Neural progenitor cell (in vitro differentiated cells): ENCODE measurements around the gene STAMBPL1. TPM values are rescaled to one million over a fixed set of nuclear protein-coding genes. Genes with fewer than 3 reads are reported as not detected.

Experiments used
- DNase-seq: peaks from one replicate; pipeline ENCODE4 v3.0.0-alpha.2; 2016; ENCODE audit warnings: low spot score
- H2AFZ ChIP-seq: fragments of 200-600 bp; sonication (generic); replicated peaks from 2 replicates; pipeline ENCODE4 v1.6.1; 2016; ENCODE audit warnings: antibody characterized with exemption
- H3F3A ChIP-seq: fragments of 200-600 bp; sonication (generic); 2 replicates; pipeline ENCODE4 v1.6.1; 2016; ENCODE audit warnings: antibody characterized with exemption, low read depth
- H3K27ac ChIP-seq: fragments of 200-600 bp; sonication (generic); 2 replicates; pipeline ENCODE4 v1.5.1; 2016; ENCODE audit warnings: mild to moderate bottlenecking
- H3K27me3 ChIP-seq: fragments of 200-600 bp; sonication (generic); 2 replicates; pipeline ENCODE4 v1.6.1; 2016; ENCODE audit warnings: mild to moderate bottlenecking, moderate library complexity
- H3K36me3 ChIP-seq: fragments of 200-600 bp; sonication (generic); 2 replicates; pipeline ENCODE4 v1.5.1; 2016
- H3K4me1 ChIP-seq: fragments of 200-600 bp; sonication (generic); 2 replicates; pipeline ENCODE4 v1.6.1; 2016; ENCODE audit warnings: mixed run types
- H3K4me2 ChIP-seq: fragments of 200-600 bp; sonication (generic); 2 replicates; pipeline ENCODE4 v1.6.1; 2016
- H3K4me3 ChIP-seq: fragments of 200-600 bp; sonication (generic); 2 replicates; pipeline ENCODE4 v1.5.1; 2016
- H3K79me2 ChIP-seq: fragments of 200-600 bp; sonication (generic); 2 replicates; pipeline ENCODE4 v1.6.1; 2016; ENCODE audit warnings: low read depth
- H3K9ac ChIP-seq: fragments of 200-600 bp; sonication (generic); 2 replicates; pipeline ENCODE4 v1.6.1; 2016
- H3K9me3 ChIP-seq: fragments of 200-600 bp; sonication (generic); 2 replicates; pipeline ENCODE4 v1.5.1; 2016; ENCODE audit warnings: low read depth
- H4K20me1 ChIP-seq: fragments of 200-600 bp; sonication (generic); 2 replicates; pipeline ENCODE4 v1.6.1; 2016; ENCODE audit warnings: low read depth
- H3K27ac Mint-ChIP-seq: 3 replicates; pipeline ENCODE4 v1.8.0; 2021; ENCODE audit warnings: mixed read lengths
- H3K27me3 Mint-ChIP-seq: 2 replicates; pipeline ENCODE4 v1.8.0; 2022; ENCODE audit warnings: low read depth, mild to moderate bottlenecking, inconsistent platforms, moderate library complexity, mixed read lengths; ENCODE audit not compliant: insufficient read depth
- H3K36me3 Mint-ChIP-seq: 3 replicates; pipeline ENCODE4 v1.8.0; 2021; ENCODE audit warnings: mixed read lengths
- H3K4me1 Mint-ChIP-seq: 3 replicates; pipeline ENCODE4 v1.8.0; 2021; ENCODE audit warnings: mixed read lengths
- H3K4me3 Mint-ChIP-seq: 3 replicates; pipeline ENCODE4 v1.8.0; 2021; ENCODE audit warnings: mild to moderate bottlenecking, moderate library complexity, mixed read lengths
- H3K9me3 Mint-ChIP-seq: 3 replicates; pipeline ENCODE4 v1.8.0; 2020; ENCODE audit warnings: mixed read lengths
- CTCF ChIP-seq: fragments of 200-600 bp; sonication (generic); IDR thresholded peaks from 2 replicates; pipeline ENCODE4 v1.5.1; 2017; ENCODE audit warnings: antibody characterized with exemption, mild to moderate bottlenecking
- EZH2 ChIP-seq: fragments of 200-600 bp; sonication (generic); IDR thresholded peaks from 2 replicates; pipeline ENCODE4 v1.6.1; 2017; ENCODE audit warnings: antibody characterized with exemption, mild to moderate bottlenecking, moderate library complexity
- EZH2phosphoT487 ChIP-seq: fragments of 200-600 bp; sonication (generic); IDR thresholded peaks from 2 replicates; pipeline ENCODE4 v1.6.1; 2017; ENCODE audit warnings: antibody characterized with exemption
- total RNA-seq: library from RNA; depleted of rRNA; stranded (reverse); fragments of >200 nt; gene quantifications from 2 replicates; pipeline ENCODE4 v1.2.3, GENCODE V29; 2015; ENCODE audit warnings: low replicate concordance

STAMBPL1 gene
- total RNA-seq, 1 donor from 2014 or later = 1.9 TPM

- H3K27ac Mint-ChIP-seq = no peak overlapping the region
- Histone ChIP-seq H4K20me1 (no peaks in the 10 kb centered on the region), H3K9me3 (no peaks in the 10 kb centered on the region), H3K36me3 (no peaks in the 10 kb centered on the region), H2AFZ (no peak overlapping the region), H3K9ac (no peak overlapping the region), H3K79me2 (no peaks in the 10 kb centered on the region), H3F3A (no peaks in the 10 kb centered on the region), H3K27me3 (no peaks in the 10 kb centered on the region), H3K27ac (no peak overlapping the region), H3K4me1 (no peaks in the 10 kb centered on the region), H3K4me3 (no peak overlapping the region), H3K4me2 (no peak overlapping the region)
- no peak for TF ChIP-seq EZH2phosphoT487
- TF ChIP-seq CTCF = no peak
- TF ChIP-seq EZH2 = no peak
- H3K9me3 Mint-ChIP-seq = no peaks in the 10 kb centered on the region
- no peaks in the 10 kb centered on the region for H3K4me1 Mint-ChIP-seq
- H3K4me3 Mint-ChIP-seq = no peak overlapping the region
- no peaks in the 10 kb centered on the region for H3K36me3 Mint-ChIP-seq
- no peak for DNase-seq
- H3K27me3 Mint-ChIP-seq = no peaks in the 10 kb centered on the region
Measured at GRCh38 chr10:88968391-88968790, 88.3 kb downstream of the STAMBPL1 start.

- no peak for TF ChIP-seq CTCF
- Mint-ChIP-seq H3K27me3 (no peaks in the 10 kb centered on the region), H3K9me3 (no peaks in the 10 kb centered on the region), H3K4me3 (no peak overlapping the region), H3K4me1 (no peaks in the 10 kb centered on the region), H3K36me3 (no peaks in the 10 kb centered on the region), H3K27ac (no peak overlapping the region)
- no peak overlapping the region for H2AFZ ChIP-seq
- H3K79me2 ChIP-seq = no peaks in the 10 kb centered on the region
- no peak overlapping the region for H3K4me2 ChIP-seq
- no peak overlapping the region for H3K4me3 ChIP-seq
- H3K36me3 ChIP-seq = no peaks in the 10 kb centered on the region
- H3K4me1 ChIP-seq = no peaks in the 10 kb centered on the region
- no peaks in the 10 kb centered on the region for H4K20me1 ChIP-seq
- H3K9ac ChIP-seq = no peak overlapping the region
- no peaks in the 10 kb centered on the region for H3K9me3 ChIP-seq
- H3K27me3 ChIP-seq = no peaks in the 10 kb centered on the region
- no peak for DNase-seq
- no peak overlapping the region for H3K27ac ChIP-seq
- H3F3A ChIP-seq = no peaks in the 10 kb centered on the region
Measured at GRCh38 chr10:88971221-88972061, 91.4 kb downstream of the STAMBPL1 start.

Other genes with a start within 250 kb of the STAMBPL1 start
- not detected in 2 replicates for gene LIPF, start 215.8 kb upstream of the STAMBPL1 start, total RNA-seq
- gene LIPK, start 174.0 kb upstream of the STAMBPL1 start, total RNA-seq = not detected in 2 replicates
- not detected in 2 replicates for gene LIPN, start 120.2 kb upstream of the STAMBPL1 start, total RNA-seq
- not detected in 2 replicates for gene LIPM, start 77.5 kb upstream of the STAMBPL1 start, total RNA-seq
- not detected in 2 replicates for gene ANKRD22, start 28.4 kb upstream of the STAMBPL1 start, total RNA-seq
- gene ACTA2, start 72.5 kb downstream of the STAMBPL1 start, total RNA-seq = 19.0 and 22.3 TPM in 2 replicates
- gene FAS, start 110.6 kb downstream of the STAMBPL1 start, total RNA-seq = 9.2 and 11.1 TPM in 2 replicates